ENCODE data around the gene NISCH.

The NISCH gene

DNA sequence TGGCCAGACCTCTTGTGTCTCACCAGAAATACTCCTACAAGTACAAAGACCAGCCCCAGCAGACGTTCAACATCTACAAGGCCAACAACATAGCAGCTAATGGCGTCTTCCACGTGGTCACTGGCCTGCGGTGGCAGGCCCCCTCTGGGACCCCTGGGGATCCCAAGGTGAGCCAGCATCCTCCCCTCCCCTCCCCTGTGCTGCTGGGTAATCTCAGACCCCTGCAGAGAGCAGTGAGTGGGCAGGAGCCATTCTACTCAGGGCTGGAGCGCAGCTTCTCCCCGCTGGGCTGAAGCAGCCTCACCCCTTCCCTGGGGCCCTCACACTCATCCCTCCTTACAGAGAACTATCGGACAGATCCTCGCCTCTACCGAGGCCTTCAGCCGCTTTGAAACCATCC lies 49.6 kb downstream of the NISCH start:
- FAIRE-seq (no peak), DNase-seq (ENCODE audit: extremely low spot score, insufficient read length, low read depth) (no peak)

DNA sequence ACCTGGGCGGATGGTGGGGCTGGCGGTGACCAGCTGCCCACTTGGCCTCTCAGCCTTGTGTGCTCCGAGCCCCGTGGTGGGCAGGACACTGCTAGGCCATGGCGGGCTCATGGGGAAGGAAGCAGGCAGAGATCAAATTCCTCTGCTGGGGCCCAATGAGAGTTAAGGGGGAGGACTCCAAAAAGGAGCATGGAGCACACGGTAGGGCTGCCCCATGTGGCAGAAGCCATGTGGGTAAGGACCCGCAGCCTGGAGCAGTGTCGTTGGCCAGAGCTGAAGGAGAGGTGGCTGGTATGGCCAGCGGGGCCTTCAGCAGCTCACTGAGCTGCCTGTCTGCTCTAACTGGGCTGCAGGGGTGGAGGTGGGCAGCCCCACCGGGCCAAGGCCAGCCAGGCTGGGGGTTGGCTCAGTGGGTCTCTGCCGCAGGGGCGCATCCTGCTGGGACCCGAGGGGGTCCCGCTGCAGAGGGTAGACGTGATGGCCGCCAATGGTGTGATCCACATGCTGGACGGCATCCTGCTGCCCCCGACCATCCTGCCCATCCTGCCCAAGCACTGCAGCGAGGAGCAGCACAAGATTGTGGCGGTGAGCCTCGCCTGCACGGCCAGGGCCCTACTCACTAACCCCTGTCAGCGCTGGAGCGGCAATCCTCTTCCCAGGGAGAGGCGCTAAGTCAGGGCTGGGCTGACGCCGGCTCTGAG lies 51.0 kb downstream of the NISCH start:
- FAIRE-seq = no peak
- DNase-seq (ENCODE audit: extremely low spot score, insufficient read length, low read depth) = no peak

DNA sequence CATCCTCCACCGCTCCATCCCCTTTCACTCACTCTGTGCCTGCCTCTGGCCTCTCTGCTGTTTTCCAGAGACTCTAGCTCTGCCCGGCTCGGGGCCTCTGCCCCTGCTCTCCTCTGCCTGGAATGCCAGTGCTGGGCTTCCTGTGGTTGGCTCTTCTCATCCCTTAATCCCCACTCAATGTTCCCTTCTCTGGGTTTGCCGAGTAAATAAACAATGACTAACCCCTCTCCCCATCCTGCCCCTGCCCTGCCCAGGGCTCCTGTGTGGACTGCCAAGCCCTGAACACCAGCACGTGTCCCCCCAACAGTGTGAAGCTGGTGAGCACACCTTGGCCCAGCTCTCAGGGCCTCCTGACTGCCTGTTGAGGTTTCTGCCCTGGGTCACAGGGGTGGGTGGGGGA lies 52.0 kb downstream of the NISCH start:
- FAIRE-seq = no peak
- no peak for DNase-seq (ENCODE audit: extremely low spot score, insufficient read length, low read depth)

DNA sequence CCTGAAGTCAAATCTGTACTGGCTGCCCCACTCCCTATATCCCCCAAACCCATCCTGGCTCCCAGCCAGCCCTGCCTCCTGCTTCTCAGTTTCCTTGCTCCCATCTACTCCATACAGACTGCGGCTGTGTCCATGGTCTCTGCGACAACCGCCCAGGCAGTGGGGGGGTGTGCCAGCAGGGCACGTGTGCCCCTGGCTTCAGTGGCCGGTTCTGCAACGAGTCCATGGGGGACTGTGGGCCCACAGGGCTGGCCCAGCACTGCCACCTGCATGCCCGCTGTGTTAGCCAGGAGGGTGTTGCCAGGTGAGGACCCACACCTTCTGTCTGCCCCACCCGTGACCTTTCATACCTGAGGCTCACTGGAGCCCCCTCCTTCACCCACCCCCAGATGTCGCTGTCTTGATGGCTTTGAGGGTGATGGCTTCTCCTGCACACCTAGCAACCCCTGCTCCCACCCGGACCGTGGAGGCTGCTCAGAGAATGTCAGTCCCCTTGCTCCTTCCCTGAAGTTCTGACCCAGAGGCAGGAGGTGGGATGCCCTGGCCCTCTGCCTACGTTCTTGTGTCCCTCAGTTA lies 54.4 kb downstream of the NISCH start:
- DNase-seq (ENCODE audit: extremely low spot score, insufficient read length, low read depth) = no peak
- no peak for FAIRE-seq

DNA sequence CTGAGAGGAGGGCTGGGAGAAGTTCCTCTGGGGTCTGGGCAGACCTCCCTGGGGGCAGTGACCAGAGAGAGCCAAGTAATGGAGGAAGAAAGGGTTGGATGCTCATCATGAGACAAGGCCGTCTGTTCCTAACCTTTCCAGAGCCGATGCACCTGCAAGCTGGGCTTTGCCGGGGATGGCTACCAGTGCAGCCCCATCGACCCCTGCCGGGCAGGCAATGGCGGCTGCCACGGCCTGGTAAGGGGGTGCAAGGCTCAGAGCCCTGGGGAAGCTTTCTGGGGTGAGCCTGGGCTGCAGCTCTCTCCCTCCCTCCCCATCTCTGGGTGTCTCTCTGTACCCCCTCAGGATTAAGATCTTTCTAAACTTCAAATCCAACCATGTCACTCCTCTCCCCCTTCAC lies 56.1 kb downstream of the NISCH start:
- FAIRE-seq = no peak
- DNase-seq (ENCODE audit: extremely low spot score, insufficient read length, low read depth) = no peak

DNA sequence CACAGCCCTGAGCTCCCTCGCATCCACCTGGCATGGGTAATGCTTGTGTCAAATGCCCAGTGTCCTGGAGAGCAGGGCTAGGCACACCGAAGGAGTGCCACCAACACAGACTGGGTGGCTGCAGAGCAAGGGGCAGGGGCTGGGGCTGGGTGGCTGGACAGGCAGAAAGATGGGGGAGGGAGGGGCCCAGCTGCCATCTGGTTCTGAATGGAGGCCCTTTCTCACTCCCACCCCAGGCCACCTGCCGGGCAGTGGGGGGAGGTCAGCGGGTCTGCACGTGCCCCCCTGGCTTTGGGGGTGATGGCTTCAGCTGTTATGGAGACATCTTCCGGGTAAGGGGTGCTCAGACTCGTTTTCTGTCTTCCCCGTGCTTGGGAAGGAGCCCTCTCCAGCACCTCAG lies 56.7 kb downstream of the NISCH start:
- no peak for DNase-seq (ENCODE audit: extremely low spot score, insufficient read length, low read depth)
- FAIRE-seq = no peak

DNA sequence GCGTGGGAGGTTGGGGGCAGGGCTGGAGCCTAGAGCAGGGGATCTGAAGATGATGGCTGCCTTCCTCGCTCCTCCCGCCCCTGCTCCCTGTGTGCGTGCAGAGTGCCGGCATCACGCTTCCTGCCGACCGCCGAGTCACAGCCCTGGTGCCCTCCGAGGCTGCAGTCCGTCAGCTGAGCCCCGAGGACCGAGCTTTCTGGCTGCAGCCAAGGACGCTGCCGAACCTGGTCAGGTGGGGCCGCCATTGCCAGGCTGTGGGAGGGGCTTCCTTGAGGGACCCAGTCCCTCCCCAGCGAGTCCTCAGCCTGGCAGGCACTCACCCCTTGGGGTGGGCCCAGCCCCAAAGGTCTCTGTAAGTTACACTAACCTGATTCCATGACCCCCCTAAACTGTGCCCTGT lies 57.3 kb downstream of the NISCH start:
- FAIRE-seq = no peak
- DNase-seq (ENCODE audit: extremely low spot score, insufficient read length, low read depth) = no peak

DNA sequence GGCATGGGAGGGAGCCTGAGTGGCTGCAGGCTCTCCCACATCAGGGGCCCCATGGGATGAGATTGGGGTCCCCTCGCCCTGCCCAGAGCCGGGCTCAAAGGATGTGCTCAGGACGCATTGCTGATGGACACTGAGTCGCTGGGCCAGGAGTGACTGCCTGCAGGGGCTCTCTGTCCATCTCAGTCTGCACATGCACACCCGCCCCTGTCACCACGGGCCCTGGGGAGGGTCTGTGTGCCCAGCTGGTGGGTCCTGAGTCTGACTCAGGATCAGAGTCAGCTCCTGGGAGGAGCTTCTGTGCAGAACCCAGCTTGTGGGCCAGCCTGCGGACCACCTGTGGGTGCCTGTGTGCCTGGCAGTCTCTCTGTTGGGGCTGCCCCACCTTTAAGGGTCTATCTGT lies 57.9 kb downstream of the NISCH start:
- no peak for FAIRE-seq
- no peak for DNase-seq (ENCODE audit: extremely low spot score, insufficient read length, low read depth)

DNA sequence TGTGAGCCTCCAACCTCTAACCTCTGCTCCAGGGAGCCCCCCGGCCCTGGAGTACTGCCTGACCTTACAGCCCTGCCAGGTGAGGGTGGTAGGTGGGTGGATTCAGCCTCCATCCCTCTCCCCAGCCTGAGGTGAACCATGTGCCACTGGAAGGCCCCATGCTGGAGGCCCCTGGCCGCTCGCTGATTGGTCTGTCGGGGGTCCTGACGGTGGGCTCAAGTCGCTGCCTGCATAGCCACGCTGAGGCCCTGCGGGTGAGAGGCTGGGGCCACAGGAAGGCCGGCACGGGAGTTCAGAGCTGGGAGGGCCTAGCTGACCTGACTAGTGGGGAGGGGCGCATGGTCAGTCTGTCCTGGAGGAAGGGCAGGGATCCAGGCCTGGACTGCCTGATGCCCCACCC lies 59.2 kb downstream of the NISCH start:
- DNase-seq (ENCODE audit: extremely low spot score, insufficient read length, low read depth) (no peak), FAIRE-seq (no peak)

DNA sequence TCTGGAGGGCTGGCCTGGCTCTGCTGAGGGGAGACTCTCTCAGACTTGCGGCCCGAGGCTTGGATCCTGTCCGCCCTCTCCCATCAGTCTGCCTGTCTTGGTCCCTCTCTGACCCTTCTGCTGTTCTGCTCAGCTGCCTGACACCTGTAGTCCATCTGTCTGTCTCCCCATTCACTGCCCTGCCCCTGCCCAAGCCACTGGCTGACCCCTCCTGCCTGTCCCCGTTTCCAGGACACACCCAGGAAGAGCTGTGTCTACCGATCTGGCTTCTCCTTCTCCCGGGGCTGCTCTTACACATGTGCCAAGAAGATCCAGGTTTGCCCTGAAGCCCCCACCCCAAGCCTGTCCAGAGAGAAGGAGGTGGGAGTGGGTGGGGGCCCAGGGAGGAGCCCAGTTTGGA lies 59.8 kb downstream of the NISCH start:
- FAIRE-seq (no peak), DNase-seq (ENCODE audit: extremely low spot score, insufficient read length, low read depth) (no peak)

DNA sequence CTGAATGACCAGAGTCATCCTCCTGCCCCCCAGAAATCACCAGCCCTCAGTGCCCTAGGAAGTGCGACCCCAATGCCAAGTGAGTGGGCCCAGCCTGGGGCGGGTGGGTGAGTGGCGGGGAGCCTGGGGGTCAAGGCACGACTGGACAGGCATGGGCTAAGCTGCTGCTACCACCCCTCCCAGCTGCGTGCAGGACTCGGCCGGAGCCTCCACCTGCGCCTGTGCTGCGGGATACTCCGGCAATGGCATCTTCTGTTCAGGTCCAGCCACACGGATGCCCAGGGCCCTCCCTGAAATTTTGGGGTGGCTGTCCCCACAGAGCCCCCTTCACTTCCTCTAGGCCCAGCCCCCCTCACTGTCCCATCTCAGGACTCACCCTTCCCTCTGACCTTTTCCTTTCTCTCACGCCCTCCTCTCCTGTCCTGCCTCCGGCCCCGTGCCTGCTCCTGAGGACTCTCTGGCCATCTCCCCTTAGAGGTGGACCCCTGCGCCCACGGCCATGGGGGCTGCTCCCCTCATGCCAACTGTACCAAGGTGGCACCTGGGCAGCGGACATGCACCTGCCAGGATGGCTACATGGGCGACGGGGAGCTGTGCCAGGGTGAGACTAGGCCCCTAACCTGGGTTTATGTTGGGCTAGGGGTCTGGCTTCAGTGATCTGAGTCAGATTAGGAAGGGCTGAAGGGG lies 61.2 kb downstream of the NISCH start:
- FAIRE-seq = no peak
- no peak for DNase-seq (ENCODE audit: extremely low spot score, insufficient read length, low read depth)

DNA sequence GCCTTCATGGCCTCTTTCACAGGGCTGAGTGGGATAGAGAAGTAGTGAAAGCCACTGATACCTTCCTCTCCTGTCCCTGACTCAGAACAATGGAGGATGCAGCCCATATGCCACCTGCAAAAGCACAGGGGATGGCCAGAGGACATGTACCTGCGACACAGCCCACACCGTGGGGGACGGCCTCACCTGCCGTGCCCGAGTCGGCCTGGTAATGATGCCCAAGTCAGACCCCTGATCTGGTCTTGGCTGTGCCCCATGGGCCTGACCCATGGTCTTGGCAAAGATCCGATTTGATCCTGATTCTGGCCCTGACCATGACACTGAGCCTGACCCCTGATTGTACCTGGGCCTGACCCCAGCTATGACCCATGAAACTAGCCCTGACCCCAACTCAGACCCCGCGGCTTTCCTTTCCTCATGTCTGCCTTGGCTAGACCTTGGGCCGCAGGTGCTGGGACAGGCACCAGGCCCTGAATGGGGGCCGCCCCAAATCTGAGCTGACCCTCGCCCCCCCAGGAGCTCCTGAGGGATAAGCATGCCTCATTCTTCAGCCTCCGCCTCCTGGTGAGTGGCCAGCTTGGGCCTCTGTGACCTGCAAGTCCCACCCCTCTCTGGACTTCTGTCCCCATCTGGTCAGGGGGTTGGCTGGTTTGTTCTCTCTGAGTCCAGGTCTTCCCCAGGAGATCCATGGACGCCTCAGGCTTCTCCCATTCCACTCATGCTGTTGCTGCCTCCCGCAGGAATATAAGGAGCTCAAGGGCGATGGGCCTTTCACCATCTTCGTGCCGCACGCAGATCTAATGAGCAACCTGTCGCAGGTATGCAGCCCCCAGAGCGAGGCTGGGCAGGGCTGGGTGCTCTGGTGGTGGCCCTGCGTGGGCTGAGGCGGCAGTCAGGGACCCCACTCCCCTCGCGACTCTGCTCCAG lies 62.7 kb downstream of the NISCH start:
- DNase-seq (ENCODE audit: extremely low spot score, insufficient read length, low read depth) (no peak), FAIRE-seq (no peak)

DNA sequence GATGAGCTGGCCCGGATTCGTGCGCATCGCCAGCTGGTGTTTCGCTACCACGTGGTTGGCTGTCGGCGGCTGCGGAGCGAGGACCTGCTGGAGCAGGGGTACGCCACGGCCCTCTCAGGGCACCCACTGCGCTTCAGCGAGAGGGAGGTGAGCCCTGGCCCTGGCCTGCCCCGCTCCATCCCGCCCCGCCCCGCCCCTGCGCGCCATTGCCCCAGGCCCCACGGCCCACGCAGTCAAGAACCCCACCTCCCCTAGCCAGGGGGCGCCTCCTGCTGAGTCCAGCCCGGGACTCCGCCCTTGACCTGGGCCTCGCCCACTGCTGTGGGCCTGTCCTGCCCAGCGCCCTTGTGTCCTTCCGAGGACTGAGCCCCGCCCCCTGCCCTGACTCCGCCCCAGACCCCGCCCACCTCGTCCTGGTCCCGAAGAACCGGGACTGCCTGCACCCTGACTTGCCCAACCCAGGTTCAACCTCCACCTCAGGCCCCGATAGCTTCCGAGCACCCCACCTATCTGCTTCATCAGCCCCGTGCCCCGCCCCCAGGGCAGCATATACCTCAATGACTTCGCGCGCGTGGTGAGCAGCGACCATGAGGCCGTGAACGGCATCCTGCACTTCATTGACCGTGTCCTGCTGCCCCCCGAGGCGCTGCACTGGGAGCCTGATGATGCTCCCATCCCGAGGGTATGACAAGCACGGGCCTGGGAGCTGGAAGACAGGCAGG lies 63.5 kb downstream of the NISCH start:
- DNase-seq (ENCODE audit: extremely low spot score, insufficient read length, low read depth) (no peak), FAIRE-seq (no peak)

DNA sequence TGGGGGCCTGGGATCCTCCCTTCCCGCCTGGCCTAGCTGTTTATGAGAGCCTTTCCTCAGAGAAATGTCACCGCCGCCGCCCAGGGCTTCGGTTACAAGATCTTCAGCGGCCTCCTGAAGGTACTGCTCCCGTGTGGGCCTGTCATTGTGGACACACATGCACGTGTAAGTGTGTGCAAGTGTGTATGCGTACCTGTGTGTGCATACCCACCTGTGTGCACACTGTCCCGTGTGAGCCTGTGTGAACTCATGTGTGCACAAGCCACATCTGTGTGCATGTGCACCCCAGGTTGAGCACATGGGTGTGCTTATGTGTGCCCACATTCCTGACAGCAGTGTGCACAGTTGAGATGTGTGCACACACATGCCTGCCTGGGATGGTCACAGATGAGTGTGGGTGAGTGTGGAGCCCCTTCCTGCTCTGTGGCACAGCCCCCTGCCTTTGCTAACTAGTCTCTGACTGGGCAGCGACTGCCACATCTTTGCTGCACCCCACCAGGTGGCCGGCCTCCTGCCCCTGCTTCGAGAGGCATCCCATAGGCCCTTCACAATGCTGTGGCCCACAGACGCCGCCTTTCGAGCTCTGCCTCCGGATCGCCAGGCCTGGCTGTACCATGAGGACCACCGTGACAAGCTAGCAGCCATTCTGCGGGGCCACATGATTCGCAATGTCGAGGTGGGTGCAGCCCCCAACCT lies 64.2 kb downstream of the NISCH start:
- no peak for DNase-seq (ENCODE audit: extremely low spot score, insufficient read length, low read depth)
- no peak for FAIRE-seq

DNA sequence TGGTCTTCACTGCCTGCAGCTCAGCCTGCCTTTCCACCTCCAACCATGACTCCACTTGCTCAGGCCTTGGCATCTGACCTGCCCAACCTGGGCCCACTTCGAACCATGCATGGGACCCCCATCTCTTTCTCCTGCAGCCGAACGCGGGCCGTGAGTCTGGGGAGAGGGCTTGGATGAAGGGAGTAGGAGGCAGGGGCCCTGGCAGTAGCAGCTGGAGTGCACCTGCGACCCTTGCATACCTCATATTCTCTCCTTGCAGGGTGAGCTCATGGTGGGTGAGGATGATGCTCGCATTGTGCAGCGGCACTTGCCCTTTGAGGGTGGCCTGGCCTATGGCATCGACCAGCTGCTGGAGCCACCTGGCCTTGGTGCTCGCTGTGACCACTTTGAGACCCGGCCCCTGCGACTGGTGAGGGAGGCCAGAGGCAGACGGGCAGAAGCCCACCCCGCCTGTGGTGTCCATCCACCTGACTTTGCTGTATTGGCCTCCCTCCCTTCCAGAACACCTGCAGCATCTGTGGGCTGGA lies 64.8 kb downstream of the NISCH start:
- FAIRE-seq (no peak), DNase-seq (ENCODE audit: extremely low spot score, insufficient read length, low read depth) (no peak)

DNA sequence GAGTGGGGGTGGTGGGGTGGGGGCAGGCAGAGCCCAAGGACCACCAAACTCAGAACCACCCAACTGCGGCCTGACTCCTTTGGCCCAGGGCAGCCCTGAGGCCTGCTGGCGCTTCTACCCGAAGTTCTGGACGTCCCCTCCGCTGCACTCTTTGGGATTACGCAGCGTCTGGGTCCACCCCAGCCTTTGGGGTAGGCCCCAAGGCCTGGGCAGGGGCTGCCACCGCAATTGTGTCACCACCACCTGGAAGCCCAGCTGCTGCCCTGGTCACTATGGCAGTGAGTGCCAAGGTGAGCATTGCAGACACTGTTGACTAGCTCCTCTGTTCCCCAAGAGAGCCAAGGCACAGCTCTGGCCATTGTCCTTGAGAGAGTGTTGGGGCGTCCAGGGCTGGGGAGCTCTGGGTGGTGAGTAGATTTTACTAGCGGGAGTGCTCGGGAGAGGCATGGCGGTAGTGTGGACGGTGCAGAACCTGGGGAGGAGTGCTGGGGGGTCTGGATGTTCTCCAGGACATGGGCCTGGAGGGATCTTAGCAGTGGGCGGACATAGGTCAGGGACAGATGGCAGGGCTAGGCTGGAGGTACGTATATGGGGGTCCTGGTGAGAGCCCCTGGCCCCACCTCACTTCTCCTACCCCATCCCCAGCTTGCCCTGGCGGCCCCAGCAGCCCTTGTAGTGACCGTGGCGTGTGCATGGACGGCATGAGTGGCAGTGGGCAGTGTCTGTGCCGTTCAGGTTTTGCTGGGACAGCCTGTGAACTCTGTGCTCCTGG lies 65.5 kb downstream of the NISCH start:
- DNase-seq (ENCODE audit: extremely low spot score, insufficient read length, low read depth) (no peak), FAIRE-seq (no peak)

DNA sequence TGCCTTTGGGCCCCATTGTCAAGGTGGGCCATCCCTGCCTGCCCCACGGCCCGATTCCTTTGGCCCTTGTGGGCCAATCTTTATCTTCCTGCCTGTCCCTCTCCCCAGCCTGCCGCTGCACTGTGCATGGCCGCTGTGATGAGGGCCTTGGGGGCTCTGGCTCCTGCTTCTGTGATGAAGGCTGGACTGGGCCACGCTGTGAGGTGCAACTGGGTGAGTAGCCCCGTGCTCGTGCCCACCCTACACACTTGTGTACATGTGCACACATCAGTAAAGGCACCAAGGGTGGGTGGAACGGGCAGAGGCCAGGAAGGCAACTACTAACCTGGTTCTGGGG lies 66.1 kb downstream of the NISCH start:
- no peak for FAIRE-seq
- DNase-seq (ENCODE audit: extremely low spot score, insufficient read length, low read depth) = no peak

DNA sequence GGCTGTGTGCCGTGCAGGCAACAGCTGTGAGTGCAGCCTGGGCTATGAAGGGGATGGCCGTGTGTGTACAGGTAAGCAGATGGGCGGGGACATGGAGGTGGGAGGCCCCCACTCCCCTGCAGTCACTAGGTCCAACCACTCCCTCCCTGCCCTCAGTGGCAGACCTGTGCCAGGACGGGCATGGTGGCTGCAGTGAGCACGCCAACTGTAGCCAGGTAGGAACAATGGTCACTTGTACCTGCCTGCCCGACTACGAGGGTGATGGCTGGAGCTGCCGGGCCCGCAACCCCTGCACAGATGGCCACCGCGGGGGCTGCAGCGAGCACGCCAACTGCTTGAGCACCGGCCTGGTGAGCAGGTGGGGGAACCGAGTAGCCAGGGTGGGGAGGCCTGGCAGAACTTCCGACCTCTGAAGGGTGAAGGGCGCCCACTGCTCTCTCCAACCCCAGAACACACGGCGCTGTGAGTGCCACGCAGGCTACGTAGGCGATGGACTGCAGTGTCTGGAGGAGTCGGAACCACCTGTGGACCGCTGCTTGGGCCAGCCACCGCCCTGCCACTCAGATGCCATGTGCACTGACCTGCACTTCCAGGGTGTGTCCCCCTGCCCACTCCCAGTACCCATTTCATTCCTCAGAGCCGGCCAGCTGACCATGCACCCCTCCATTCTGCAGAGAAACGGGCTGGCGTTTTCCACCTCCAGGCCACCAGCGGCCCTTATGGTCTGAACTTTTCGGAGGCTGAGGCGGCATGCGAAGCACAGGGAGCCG lies 66.7 kb downstream of the NISCH start:
- FAIRE-seq (no peak), DNase-seq (ENCODE audit: extremely low spot score, insufficient read length, low read depth) (no peak)
